Calu3 (cell line): ENCODE results near the gene PPP1R3D. TPM values are rescaled to one million over a fixed set of nuclear protein-coding genes. Genes with fewer than 3 reads are reported as not detected.

Experiments used
- BruUV-seq: library from RNA; stranded (reverse); fragments of 400-500 nt; replicated peaks from 2 replicates; lab custom pipeline; 2021; lab: Mats Ljungman, UMichigan
- CTCF ChIA-PET: fragments of 300-600 bp; sonication (Branson Sonifier 250); formaldehyde crosslinking; loops from one replicate; lab custom pipeline; 2022; ENCODE audit warnings: antibody characterized with exemption; lab: Charles Lee
- DNase-seq: peaks from one replicate; pipeline ENCODE4 v3.0.0; 2022
- H3K27ac Mint-ChIP-seq: one replicate; pipeline ENCODE4 v1.8.0; 2022; ENCODE audit warnings: mixed read lengths; ENCODE audit not compliant: unreplicated experiment
- H3K27me3 Mint-ChIP-seq: one replicate; pipeline ENCODE4 v1.8.0; 2022; ENCODE audit warnings: mixed read lengths; ENCODE audit not compliant: unreplicated experiment
- H3K36me3 Mint-ChIP-seq: one replicate; pipeline ENCODE4 v1.8.0; 2022; ENCODE audit warnings: mild to moderate bottlenecking, moderate library complexity, mixed read lengths; ENCODE audit not compliant: insufficient read depth, unreplicated experiment
- H3K4me1 Mint-ChIP-seq: one replicate; pipeline ENCODE4 v1.8.0; 2022; ENCODE audit warnings: mild to moderate bottlenecking, low read depth, mixed read lengths; ENCODE audit not compliant: unreplicated experiment
- H3K4me3 Mint-ChIP-seq: one replicate; pipeline ENCODE4 v1.8.0; 2022; ENCODE audit warnings: mild to moderate bottlenecking, low read depth, moderate library complexity, mixed read lengths; ENCODE audit not compliant: unreplicated experiment
- H3K9me3 Mint-ChIP-seq: one replicate; pipeline ENCODE4 v1.8.0; 2022; ENCODE audit warnings: low read depth, mixed read lengths; ENCODE audit not compliant: unreplicated experiment
- CTCF ChIP-seq: fragments of 200-600 bp; IDR thresholded peaks from one replicate; pipeline ENCODE4 v1.8.0; 2022; ENCODE audit warnings: antibody characterized with exemption; ENCODE audit not compliant: unreplicated experiment
- intact Hi-C: fragments of 100-400 bp; cut with micrococcal nuclease; formaldehyde crosslinking; loops from one replicate; pipeline ENCODE4 v1.10.0; 2022; ENCODE audit not compliant: unreplicated experiment
- total RNA-seq: library from RNA; stranded (reverse); gene quantifications from 2 replicates; pipeline ENCODE4 v1.2.3, GENCODE V29; 2022

The PPP1R3D gene
- total RNA-seq, 1 experiment from 2014 or later: 17.9 TPM

GRCh38 chr20:59985164-59985563 lies 45.1 kb upstream of the PPP1R3D start:
- no peaks in the 10 kb centered on the region for H3K9me3 Mint-ChIP-seq
- peaks cover 20% of the 10 kb centered on the region for H3K4me1 Mint-ChIP-seq
- H3K27me3 Mint-ChIP-seq: no peaks in the 10 kb centered on the region
- BruUV-seq: no TSS peak
- no peak overlapping the region for H3K4me3 Mint-ChIP-seq
- H3K36me3 Mint-ChIP-seq: no peaks in the 10 kb centered on the region
- no peak for DNase-seq
- TF ChIP-seq CTCF: no peak
- H3K27ac Mint-ChIP-seq: no peak overlapping the region
- intact Hi-C loops: no loop called here
- CTCF ChIA-PET: no interaction called here

- H3K4me3 Mint-ChIP-seq: no peak overlapping the region
- no peak for DNase-seq
- intact Hi-C loops: no loop called here
- CTCF ChIA-PET: no interaction called here
- no peaks in the 10 kb centered on the region for H3K36me3 Mint-ChIP-seq
- H3K27ac Mint-ChIP-seq: no peak overlapping the region
- H3K9me3 Mint-ChIP-seq: no peaks in the 10 kb centered on the region
- no TSS peak for BruUV-seq
- no peaks in the 10 kb centered on the region for H3K27me3 Mint-ChIP-seq
- H3K4me1 Mint-ChIP-seq: peaks cover 20% of the 10 kb centered on the region
- TF ChIP-seq CTCF: no peak
Observed at GRCh38 chr20:59984541-59984940, 44.4 kb upstream of the PPP1R3D start.

DNA sequence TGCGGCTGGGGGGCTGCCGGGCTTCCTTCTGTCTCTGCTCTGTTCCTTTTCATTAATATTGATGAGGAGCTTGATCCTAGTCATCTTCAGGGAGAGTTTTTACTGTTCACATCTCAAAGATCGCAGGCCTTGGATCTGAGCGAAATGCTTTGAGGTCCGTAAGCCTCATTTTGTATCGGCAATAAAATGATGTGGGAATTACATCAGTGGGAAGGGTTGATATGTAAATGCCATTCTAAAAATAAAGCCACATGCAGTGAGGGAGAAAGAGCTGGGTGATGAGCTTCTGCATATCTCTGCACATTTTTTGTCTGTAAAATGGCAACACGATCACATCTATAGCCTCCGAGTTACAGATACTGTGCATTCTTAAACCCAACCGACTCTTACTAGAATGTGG lies 43.0 kb upstream of the PPP1R3D start:
- DNase-seq: no peak
- no peak for TF ChIP-seq CTCF
- intact Hi-C loops: no loop called here
- no peaks in the 10 kb centered on the region for H3K36me3 Mint-ChIP-seq
- no peak overlapping the region for H3K4me3 Mint-ChIP-seq
- CTCF ChIA-PET: no interaction called here
- H3K4me1 Mint-ChIP-seq: peaks cover 9% of the 10 kb centered on the region
- no peaks in the 10 kb centered on the region for H3K9me3 Mint-ChIP-seq
- BruUV-seq: no TSS peak
- no peaks in the 10 kb centered on the region for H3K27me3 Mint-ChIP-seq
- H3K27ac Mint-ChIP-seq: no peak overlapping the region

DNA sequence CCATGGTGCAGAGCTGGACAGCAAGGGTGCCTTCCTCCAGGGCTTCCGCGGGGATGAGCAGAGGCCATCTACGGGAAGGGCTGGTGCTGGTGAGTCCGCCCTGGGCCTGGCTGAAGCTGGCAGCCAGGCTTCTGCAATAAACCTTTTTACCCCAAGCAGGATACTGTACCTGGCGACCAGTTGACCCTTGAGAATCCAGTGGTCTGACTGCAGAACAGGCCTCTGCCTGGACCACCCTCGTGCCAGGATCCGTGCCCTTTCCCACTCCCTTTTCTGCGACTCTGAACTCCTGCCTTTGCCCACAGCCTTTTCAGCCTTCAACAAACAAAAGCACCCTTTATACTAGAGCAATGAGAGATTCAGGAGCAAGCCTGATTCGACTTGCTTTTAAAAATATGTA lies 37.0 kb upstream of the PPP1R3D start:
- H3K27me3 Mint-ChIP-seq: no peaks in the 10 kb centered on the region
- no TSS peak for BruUV-seq
- no peaks in the 10 kb centered on the region for H3K9me3 Mint-ChIP-seq
- H3K4me3 Mint-ChIP-seq: no peak overlapping the region
- CTCF ChIA-PET: interaction anchor here (0.6 kb wide), 1 partner anchor 46 kb away, joined by 5 read pairs; no protein-coding TSS in a partner anchor
- DNase-seq: no peak
- no peak for TF ChIP-seq CTCF
- no peak overlapping the region for H3K27ac Mint-ChIP-seq
- peaks cover 11% of the 10 kb centered on the region for H3K4me1 Mint-ChIP-seq
- intact Hi-C loops: no loop called here
- peaks cover 3% of the 10 kb centered on the region for H3K36me3 Mint-ChIP-seq
